ENCODE results near the gene DNAH17. TPM values are rescaled to one million over a fixed set of nuclear protein-coding genes. Genes with fewer than 3 reads are reported as not detected.
A peak's percentile ranks its signal among the peaks of the same experiment; 100 is the strongest.

The DNAH17 gene
- total and polyA plus RNA-seq, 2 of the 8 experiments (the other 6 are each of a cell fraction or from before 2014, with no cell fraction given): 0.14 to 0.67 TPM

DNA sequence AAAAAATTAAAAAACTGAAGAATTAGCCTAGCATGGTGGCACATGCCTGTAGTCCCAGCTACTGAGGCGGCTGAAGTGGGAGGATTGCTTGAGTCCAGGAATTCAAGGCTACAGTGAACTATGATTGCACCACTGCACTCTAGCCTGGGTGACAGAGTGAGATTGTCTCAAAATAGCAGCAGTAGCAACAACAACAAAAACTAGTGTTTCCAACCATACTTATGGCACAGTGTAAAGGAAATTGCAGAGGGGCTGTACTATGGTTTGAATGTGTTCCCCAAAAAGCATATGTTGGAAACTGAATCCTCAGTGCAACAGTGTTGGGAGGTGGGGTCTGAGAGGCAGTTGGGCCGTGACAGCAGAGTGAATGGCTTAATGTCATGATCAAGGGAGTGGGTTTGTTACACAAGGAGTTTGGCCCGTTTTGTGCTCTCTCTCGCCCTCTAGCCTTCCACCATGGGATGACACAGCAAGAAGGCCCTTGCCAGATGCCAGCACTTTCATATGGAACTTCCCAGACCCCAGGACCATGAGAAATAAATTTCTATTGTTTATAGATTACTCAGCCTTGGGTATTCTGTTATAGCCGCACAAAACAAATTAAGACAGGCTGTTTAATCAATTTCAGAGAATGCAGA is 128.7 kb downstream of the DNAH17 start:
- no peak overlapping the region for H2AFZ ChIP-seq (ENCODE audit: low read length)
- H2BK5ac ChIP-seq (ENCODE audit: low read depth, low read length): no peak overlapping the region
- H3K27me3 ChIP-seq (replicated peaks in 1 of 4; ENCODE audit: control insufficient read depth in 3 of 4, extremely low read depth in 1 of 4, insufficient read depth in 3 of 4, low read length in 3 of 4): no peaks in the 10 kb centered on the region
- TF ChIP-seq CREB1 (IDR thresholded peaks at IDR 0.05) (no peak), BACH1 (IDR thresholded peaks at IDR 0.05; ENCODE audit: low read length) (no peak), KDM5A (IDR thresholded peaks at IDR 0.05; ENCODE audit: low read length) (no peak)
- TF ChIP-seq, protein P1, sequence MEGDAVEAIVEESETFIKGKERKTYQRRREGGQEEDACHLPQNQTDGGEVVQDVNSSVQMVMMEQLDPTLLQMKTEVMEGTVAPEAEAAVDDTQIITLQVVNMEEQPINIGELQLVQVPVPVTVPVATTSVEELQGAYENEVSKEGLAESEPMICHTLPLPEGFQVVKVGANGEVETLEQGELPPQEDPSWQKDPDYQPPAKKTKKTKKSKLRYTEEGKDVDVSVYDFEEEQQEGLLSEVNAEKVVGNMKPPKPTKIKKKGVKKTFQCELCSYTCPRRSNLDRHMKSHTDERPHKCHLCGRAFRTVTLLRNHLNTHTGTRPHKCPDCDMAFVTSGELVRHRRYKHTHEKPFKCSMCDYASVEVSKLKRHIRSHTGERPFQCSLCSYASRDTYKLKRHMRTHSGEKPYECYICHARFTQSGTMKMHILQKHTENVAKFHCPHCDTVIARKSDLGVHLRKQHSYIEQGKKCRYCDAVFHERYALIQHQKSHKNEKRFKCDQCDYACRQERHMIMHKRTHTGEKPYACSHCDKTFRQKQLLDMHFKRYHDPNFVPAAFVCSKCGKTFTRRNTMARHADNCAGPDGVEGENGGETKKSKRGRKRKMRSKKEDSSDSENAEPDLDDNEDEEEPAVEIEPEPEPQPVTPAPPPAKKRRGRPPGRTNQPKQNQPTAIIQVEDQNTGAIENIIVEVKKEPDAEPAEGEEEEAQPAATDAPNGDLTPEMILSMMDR (IDR thresholded peaks at IDR 0.05; ENCODE audit: control extremely low read depth in 1 of 3, insufficient read depth in 1 of 3, low read depth in 1 of 3, low read length in 3 of 3): peak; percentile 24 to 55 (median 25); a peak in 2 of 4 replicates
- H3K4me2 ChIP-seq (ENCODE audit: insufficient read depth in 1 of 2, low read depth in 2 of 2, low read length in 2 of 2): no peak overlapping the region
- no peak overlapping the region for H3K4me3 ChIP-seq (ENCODE audit: extremely low read depth in 1 of 4, insufficient read depth in 2 of 4, low read depth in 3 of 4, low read length in 4 of 4)
- no peaks in the 10 kb centered on the region for H3K36me3 ChIP-seq (ENCODE audit: control insufficient read depth in 2 of 4, insufficient read depth in 4 of 4, low read length in 3 of 4)
- no peak overlapping the region for H3K56ac ChIP-seq (replicated peaks; ENCODE audit: insufficient read length, low read depth, low read length)
- H2BK12ac ChIP-seq (ENCODE audit: low read depth, low read length): no peak overlapping the region
- no peak overlapping the region for H3K27ac ChIP-seq (ENCODE audit: low read depth, low read length)
- H4K91ac ChIP-seq (replicated peaks; ENCODE audit: insufficient read length, low read length): no peak overlapping the region
- no peak overlapping the region for H2AK5ac ChIP-seq (ENCODE audit: low read depth, low read length)
- ChIA-PET CTCF (ENCODE audit: partially characterized antibody) (interaction anchor here (0.5 to 3.1 kb wide), 6 partner anchors 10 to 66 kb away, joined by 3 to 8 read pairs (median 3); no protein-coding TSS in a partner anchor), POLR2A (ENCODE audit: partially characterized antibody) (interaction anchor here (0.6 kb wide), 1 partner anchor 10 kb away, joined by 3 read pairs; no protein-coding TSS in a partner anchor)
- H2BK20ac ChIP-seq (ENCODE audit: low read length): 0 out of 2 replicates have a peak overlapping the region, but pooled peaks have one; percentile 27
- no peak overlapping the region for H3K18ac ChIP-seq (ENCODE audit: extremely low read depth, low read length)
- no peak overlapping the region for H4K5ac ChIP-seq (ENCODE audit: insufficient read length, low read depth, low read length)
- no peak overlapping the region for H3K23ac ChIP-seq (ENCODE audit: insufficient read length)
- H3K23me2 ChIP-seq (ENCODE audit: low read depth, low read length): no peaks in the 10 kb centered on the region
- no peak for DNase-seq (ENCODE audit: low read depth in 1 of 2, low spot score in 2 of 2)
- no peaks in the 10 kb centered on the region for H3K79me1 ChIP-seq (ENCODE audit: low read depth, low read length)
- no peaks in the 10 kb centered on the region for H3K9me3 ChIP-seq (ENCODE audit: insufficient read depth in 2 of 2, low read depth in 1 of 2, low read length in 1 of 2)
- 75% methylated on average over 5 of the region's 5 CpGs; no CpG with 5 or more reads in 1 of the 2 experiments for WGBS, 2 experiments (ENCODE audit: extremely low coverage in 1 of 2, insufficient coverage in 1 of 2, insufficient read length in 1 of 2, insufficient replicate concordance in 2 of 2, low coverage in 1 of 2, low lambda C conversion rate in 2 of 2, missing lambda C conversion rate in 1 of 2)
- H4K20me1 ChIP-seq (replicated peaks in 1 of 2; ENCODE audit: control insufficient read depth in 1 of 2, insufficient read depth in 2 of 2, low read length in 2 of 2): no peaks in the 10 kb centered on the region
- H3K4me1 ChIP-seq (replicated peaks in 1 of 4; ENCODE audit: control insufficient read depth in 3 of 4, insufficient read depth in 4 of 4, low read length in 3 of 4): no peaks in the 10 kb centered on the region; a peak in 2 of 7 replicates
- H3K14ac ChIP-seq (ENCODE audit: insufficient read length): no peak overlapping the region
- no peak overlapping the region for H3K4ac ChIP-seq (replicated peaks; ENCODE audit: insufficient read length, low read depth, low read length)
- H3K9ac ChIP-seq (replicated peaks in 1 of 4; ENCODE audit: extremely low read depth in 1 of 4, low read depth in 3 of 4, low read length in 3 of 4): no peak overlapping the region
- H4K8ac ChIP-seq (ENCODE audit: extremely low read depth, insufficient read depth, low read length): no peak overlapping the region
- H2BK120ac ChIP-seq (replicated peaks; ENCODE audit: low read depth, low read length): no peak overlapping the region
- peak; percentile 50 for FAIRE-seq
- no peak overlapping the region for H2BK15ac ChIP-seq (ENCODE audit: low read length)
- H3K79me2 ChIP-seq (ENCODE audit: control insufficient read depth in 1 of 2, insufficient read depth in 2 of 2, low read length in 2 of 2): no peaks in the 10 kb centered on the region
